ENCODE results near the gene DTX1.

Gene DTX1

DNA sequence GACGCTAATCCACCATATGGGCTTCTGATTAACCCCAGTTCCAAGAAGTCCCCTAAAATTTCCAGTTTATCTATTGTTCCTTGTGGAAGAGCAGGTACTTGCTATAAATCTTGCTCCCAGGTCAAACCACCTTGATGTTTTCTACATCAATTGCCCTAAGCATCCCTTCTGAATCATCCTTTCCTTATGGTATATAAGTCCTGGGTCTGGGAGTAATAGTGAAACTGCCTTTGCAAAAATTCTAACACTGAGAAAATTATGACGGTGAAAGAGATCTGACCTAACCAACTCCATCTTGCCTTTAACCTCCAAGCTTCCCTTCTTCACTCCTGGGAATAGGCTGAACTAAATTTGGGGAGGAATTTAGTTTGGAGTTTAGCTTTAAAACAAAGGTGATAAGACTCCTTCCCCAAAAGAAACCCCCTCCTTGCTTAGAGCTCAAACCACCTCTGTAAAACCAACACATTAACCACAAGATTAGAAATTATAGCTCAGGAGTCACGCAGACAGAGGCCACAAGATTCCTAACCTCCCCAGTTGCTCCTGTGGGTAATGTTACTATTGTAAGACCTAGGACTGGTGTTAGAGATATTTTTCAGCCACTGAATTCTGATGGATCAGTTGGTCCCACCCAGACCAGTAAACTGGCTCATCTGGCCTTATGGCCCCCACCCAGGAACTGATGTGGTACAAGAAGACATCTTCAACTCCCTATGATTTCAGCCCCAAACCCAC, 33.8 kb upstream of the DTX1 start:
- TF ChIP-seq, protein P1, sequence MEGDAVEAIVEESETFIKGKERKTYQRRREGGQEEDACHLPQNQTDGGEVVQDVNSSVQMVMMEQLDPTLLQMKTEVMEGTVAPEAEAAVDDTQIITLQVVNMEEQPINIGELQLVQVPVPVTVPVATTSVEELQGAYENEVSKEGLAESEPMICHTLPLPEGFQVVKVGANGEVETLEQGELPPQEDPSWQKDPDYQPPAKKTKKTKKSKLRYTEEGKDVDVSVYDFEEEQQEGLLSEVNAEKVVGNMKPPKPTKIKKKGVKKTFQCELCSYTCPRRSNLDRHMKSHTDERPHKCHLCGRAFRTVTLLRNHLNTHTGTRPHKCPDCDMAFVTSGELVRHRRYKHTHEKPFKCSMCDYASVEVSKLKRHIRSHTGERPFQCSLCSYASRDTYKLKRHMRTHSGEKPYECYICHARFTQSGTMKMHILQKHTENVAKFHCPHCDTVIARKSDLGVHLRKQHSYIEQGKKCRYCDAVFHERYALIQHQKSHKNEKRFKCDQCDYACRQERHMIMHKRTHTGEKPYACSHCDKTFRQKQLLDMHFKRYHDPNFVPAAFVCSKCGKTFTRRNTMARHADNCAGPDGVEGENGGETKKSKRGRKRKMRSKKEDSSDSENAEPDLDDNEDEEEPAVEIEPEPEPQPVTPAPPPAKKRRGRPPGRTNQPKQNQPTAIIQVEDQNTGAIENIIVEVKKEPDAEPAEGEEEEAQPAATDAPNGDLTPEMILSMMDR (IDR thresholded peaks at IDR 0.05; ENCODE audit: low read depth, low read length) = no peak
- no peak for DNase-seq (ENCODE audit: extremely low read depth, low read depth)

- TF ChIP-seq, protein P1 (IDR thresholded peaks at IDR 0.05; ENCODE audit: low read depth, low read length) = no peak
These were observed 28.8 kb upstream of the DTX1 start for GRCh38 chr12:113027726-113028125.

DNA sequence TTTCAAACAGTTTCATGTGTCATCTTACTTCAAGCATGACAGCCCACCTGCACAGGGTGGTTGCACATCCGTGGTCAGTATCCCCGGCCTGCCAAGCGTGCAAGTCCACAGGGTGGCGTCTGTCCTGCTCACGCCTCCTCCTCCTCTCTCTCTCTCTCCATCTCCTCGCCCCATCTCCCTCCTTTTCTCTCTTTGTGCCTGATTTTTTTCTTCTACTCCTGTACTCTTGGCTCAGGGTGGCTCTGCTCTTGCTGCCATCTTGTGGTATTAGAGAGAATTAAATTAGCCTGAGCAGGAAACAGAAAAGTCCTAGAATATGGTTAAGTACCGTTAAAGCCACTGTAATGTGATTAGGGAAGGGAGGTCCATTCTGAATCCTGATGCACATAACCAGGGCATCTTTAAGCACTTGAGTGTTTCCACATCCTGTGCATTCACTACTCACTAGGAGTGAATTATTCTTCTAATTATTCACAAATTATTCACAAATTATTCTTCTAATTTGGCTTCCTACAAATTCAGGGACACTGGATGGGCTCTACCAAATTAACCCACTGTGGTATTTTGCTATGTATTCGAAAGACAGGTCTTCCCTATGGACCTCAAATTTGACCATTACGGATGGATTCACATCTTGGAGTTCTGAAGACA, 25.5 kb upstream of the DTX1 start:
- TF ChIP-seq, protein P1 (IDR thresholded peaks at IDR 0.05; ENCODE audit: low read depth, low read length) = peak; percentile 72
- peak; percentile 34 for DNase-seq (ENCODE audit: extremely low read depth, low read depth)

More at GRCh38 chr12:113027726-113028125, 28.8 kb upstream of the DTX1 start:
- DNase-seq (ENCODE audit: extremely low read depth, low read depth) = no peak

DNA sequence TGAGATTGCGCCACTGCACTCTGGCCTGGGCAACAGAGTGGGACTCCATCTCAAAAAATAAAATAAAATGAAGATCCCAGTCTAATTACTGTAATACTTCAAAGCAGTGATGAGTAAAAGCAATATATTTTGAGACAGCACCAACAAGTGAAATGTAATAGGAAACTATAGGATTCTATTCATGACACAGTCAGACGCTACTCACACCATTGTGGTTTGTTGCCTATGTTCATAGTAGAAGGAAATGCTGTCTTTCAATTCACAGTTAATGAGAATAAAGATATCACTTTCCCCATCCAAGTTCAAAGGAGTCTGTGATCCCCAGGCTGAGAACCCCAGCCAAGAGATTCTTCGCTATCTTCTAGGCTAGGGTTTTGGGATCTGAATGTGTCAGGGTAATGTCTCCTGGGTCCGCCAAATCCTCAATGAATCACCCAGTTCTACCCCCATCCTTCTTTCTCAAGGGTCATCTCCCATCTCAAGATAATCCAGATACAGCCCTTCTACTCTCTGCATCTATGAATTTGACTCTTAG, 16.6 kb upstream of the DTX1 start:
- TF ChIP-seq, protein P1 (IDR thresholded peaks at IDR 0.05; ENCODE audit: low read depth, low read length) = no peak

DNA sequence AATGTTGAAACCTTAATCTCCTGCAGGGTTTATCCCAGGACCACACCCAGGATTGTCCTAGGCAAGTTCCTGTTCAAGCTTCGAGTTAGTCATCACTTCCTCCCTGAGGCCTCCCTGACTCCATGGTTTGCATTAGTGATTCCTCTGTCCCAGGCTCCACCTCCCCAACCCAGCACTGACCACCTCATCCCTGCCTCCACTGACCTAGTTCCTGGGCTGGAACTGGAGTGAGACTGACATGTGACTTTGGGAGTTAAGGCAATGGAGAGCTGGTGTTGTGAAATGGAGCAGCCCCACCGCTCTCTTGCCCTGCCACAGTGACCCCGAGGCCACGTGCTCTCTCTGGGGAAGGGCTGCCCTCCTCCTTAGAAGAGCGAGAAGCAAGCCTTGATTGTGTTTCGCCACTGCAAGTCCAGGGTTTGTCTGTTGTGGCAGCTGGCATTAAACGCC, 15.8 kb upstream of the DTX1 start:
- TF ChIP-seq, protein P1 (IDR thresholded peaks at IDR 0.05; ENCODE audit: low read depth, low read length) = no peak
- peak; percentile 31 for DNase-seq (ENCODE audit: extremely low read depth, low read depth)

More for the DNA sequence above, 16.6 kb upstream of the DTX1 start:
- no peak for DNase-seq (ENCODE audit: extremely low read depth, low read depth)

DNA sequence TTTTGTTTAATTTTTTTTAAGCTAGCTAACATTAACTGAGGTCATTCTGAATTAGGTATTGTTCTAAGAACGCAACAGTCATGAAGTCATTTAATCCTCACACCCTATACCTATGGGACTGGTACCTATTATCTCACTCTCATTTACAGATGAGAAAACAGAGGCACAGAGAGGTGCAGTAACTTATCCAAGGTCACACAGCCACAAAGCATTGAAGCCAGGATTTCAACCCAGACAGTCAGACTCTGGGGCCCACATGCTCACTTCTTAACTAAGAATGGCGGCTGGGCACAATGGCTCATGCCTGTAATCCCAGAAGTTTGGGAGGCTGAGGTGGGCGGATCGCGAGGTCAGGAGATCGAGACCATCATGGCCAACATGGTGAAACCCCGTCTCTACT, 15.0 kb upstream of the DTX1 start:
- TF ChIP-seq, protein P1 (IDR thresholded peaks at IDR 0.05; ENCODE audit: low read depth, low read length) = no peak
- DNase-seq (ENCODE audit: extremely low read depth, low read depth) = no peak

DNA sequence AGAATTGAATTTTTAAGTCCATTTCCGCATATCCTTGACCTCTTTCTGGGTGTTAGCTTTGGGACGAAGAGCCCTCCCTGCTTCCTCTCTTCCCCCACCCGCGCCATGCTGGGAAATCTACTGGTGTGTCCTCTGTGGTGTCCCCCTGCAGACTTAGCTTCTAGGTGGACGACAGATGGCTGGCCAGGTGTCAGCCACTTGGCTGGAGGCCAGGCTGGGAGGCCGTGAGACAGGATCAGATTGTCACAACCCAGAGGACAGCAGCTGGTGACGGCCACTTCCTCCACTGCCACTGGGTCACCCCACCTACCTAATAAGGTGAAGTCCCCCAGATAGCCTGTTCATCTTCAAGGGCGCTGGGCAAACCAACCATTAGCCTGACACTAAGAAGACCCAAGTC, 13.3 kb upstream of the DTX1 start:
- DNase-seq (ENCODE audit: extremely low read depth, low read depth) = no peak
- TF ChIP-seq, protein P1 (IDR thresholded peaks at IDR 0.05; ENCODE audit: low read depth, low read length) = no peak

Measured in AG09319 (cell line).